Cerebellar cortex (tissue), 1 donor: ENCODE data around the gene FBXO22.
"Not testable (repeated sequence)": the region's sequence is repeated elsewhere in the genome, so short reads cannot be mapped to it uniquely, and the experiment has no call there.

Experiments
- DNase-seq: peaks from one replicate; pipeline ENCODE4 v3.0.0-alpha.2; 2015; ENCODE audit warnings: low spot score

FBXO22 gene

GRCh38 chr15:75920079-75920478 is 16.4 kb downstream of the FBXO22 start:
- DNase-seq = no peak

- peak; percentile 46 for DNase-seq
Measured at GRCh38 chr15:75921732-75922703, 18.3 kb downstream of the FBXO22 start.

GRCh38 chr15:75923756-75924155 is 20.1 kb downstream of the FBXO22 start:
- no peak for DNase-seq

GRCh38 chr15:75924576-75924975 is 20.9 kb downstream of the FBXO22 start:
- DNase-seq = no peak

GRCh38 chr15:75925440-75925839 is 21.8 kb downstream of the FBXO22 start:
- no peak for DNase-seq

GRCh38 chr15:75926931-75927330 is 23.3 kb downstream of the FBXO22 start:
- no peak for DNase-seq

GRCh38 chr15:75927601-75928000 is 23.9 kb downstream of the FBXO22 start:
- DNase-seq = no peak

GRCh38 chr15:75928680-75929608 is 25.3 kb downstream of the FBXO22 start:
- peak; percentile 55 for DNase-seq

- peak; percentile 61 for DNase-seq
Measured at GRCh38 chr15:75929799-75930565, 26.3 kb downstream of the FBXO22 start.

- DNase-seq = no peak
Measured at GRCh38 chr15:75930866-75931265, 27.2 kb downstream of the FBXO22 start.

GRCh38 chr15:75942464-75942863 is 38.8 kb downstream of the FBXO22 start:
- no peak for DNase-seq

- DNase-seq = no peak
Measured at GRCh38 chr15:75943246-75943645, 39.6 kb downstream of the FBXO22 start.

GRCh38 chr15:75943713-75944215 is 40.1 kb downstream of the FBXO22 start:
- DNase-seq = no peak

- no peak for DNase-seq
Measured at GRCh38 chr15:75945953-75946352, 42.3 kb downstream of the FBXO22 start.

- no peak for DNase-seq
Measured at GRCh38 chr15:75947092-75947491, 43.4 kb downstream of the FBXO22 start.

- no peak for DNase-seq
Measured at GRCh38 chr15:75948761-75949296, 45.2 kb downstream of the FBXO22 start.

- no peak for DNase-seq
Measured at GRCh38 chr15:75952525-75952924, 48.8 kb downstream of the FBXO22 start.

- DNase-seq = no peak
Measured at GRCh38 chr15:75955720-75956119, 52.0 kb downstream of the FBXO22 start.

- no peak for DNase-seq
Measured at GRCh38 chr15:75961331-75961730, 57.7 kb downstream of the FBXO22 start.

- DNase-seq = no peak
Measured at GRCh38 chr15:75966073-75966472, 62.4 kb downstream of the FBXO22 start.

- DNase-seq = not testable (repeated sequence)
Measured at GRCh38 chr15:75976766-75977165, 73.1 kb downstream of the FBXO22 start.
